Activated naive CD4-positive, alpha-beta T cell treated with anti-CD3 and anti-CD28 coated beads, Interleukin-2, amount 10 ng/mL, durations not matched to agents 7 days and 5 days (primary cell): ENCODE data around the gene CAV3.

ENCODE experiments used
- CTCF ChIA-PET: fragments of 350-600 bp; sonication (Branson Sonifier 250); formaldehyde crosslinking; loops from one replicate; lab custom pipeline; 2021; ENCODE audit warnings: antibody characterized with exemption; lab: Charles Lee
- DNase-seq: peaks from one replicate; pipeline ENCODE4 v3.0.0-alpha.2; 2020
- H3K27ac Mint-ChIP-seq: one replicate; pipeline ENCODE4 v1.8.0; 2021; ENCODE audit warnings: mild to moderate bottlenecking, moderate library complexity, mixed read lengths
- H3K27me3 Mint-ChIP-seq: one replicate; pipeline ENCODE4 v1.8.0; 2021; ENCODE audit warnings: mild to moderate bottlenecking, mixed read lengths
- H3K36me3 Mint-ChIP-seq: one replicate; pipeline ENCODE4 v1.8.0; 2021; ENCODE audit warnings: mixed read lengths
- H3K4me1 Mint-ChIP-seq: one replicate; pipeline ENCODE4 v1.8.0; 2021; ENCODE audit warnings: mixed read lengths
- H3K4me3 Mint-ChIP-seq: one replicate; pipeline ENCODE4 v1.8.0; 2021; ENCODE audit warnings: mild to moderate bottlenecking, moderate library complexity, mixed read lengths
- H3K9me3 Mint-ChIP-seq: one replicate; pipeline ENCODE4 v1.8.0; 2021; ENCODE audit warnings: mixed read lengths

Gene CAV3

DNA sequence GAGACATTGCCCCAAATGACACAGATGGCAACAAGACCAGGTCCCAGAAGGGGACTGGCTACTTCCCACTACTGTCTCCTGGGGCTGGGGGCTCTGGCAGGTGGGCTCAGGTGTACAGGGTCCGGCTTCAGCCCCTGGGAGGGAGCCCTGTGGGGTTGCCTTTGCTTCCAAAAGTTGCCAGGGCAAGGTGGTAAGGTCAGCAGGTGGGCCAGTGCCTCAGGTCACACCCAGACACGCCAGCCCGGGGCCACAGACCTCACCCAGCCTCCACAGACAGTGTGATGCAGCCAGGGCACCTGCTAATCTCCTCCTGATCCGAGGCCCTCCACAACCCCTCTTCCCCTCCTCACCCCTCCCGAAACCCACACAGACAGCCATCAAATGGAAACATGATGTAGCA, 28.3 kb downstream of the CAV3 start:
- DNase-seq, result no peak
- Mint-ChIP-seq H3K4me1 (no peaks in the 10 kb centered on the region), H3K9me3 (no peaks in the 10 kb centered on the region), H3K27me3 (peaks cover 21% of the 10 kb centered on the region), H3K4me3 (no peak overlapping the region), H3K36me3 (no peaks in the 10 kb centered on the region), H3K27ac (no peak overlapping the region)
- CTCF ChIA-PET, result no interaction called here

DNA sequence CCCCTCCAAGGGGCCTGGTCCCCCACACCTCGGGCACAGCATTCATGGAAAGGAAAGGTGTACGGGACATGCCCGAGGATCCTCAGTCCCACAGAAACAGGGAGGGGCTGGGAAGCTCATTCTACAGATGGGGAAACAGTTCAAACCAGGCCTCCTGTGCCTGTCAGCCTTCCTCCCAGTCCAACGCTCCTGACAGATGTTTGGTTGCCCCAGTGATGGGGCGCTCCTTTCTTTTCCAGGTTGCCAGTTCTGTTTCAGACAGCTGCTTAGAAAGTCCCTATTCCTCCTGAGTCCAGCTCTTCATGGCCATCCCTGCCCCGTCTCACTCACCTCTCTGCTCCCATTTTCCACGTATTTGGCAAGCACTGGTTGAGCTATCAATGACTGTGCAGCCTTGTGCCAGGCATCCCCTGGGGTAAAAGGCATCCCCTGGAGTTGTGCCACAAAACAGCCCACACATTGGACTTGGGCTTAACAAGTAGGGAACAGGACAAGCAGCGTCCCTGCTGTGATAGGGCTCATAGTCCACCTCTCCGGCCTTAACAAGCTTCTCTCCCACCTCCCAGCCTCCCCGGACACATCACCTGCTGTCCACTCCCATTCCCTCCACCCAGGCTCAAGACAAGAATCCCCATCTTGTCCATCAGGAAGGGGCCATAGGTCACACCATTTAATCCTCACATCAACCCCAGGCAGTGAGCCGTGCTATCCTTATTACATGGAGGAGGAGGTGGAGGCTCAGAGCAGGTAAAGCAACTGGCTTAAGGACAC, 29.2 kb downstream of the CAV3 start:
- no peaks in the 10 kb centered on the region for H3K9me3 Mint-ChIP-seq
- CTCF ChIA-PET, result no interaction called here
- no peak overlapping the region for H3K4me3 Mint-ChIP-seq
- H3K27ac Mint-ChIP-seq, result no peak overlapping the region
- peaks cover 30% of the 10 kb centered on the region for H3K27me3 Mint-ChIP-seq
- no peaks in the 10 kb centered on the region for H3K4me1 Mint-ChIP-seq
- DNase-seq, result no peak
- H3K36me3 Mint-ChIP-seq, result no peaks in the 10 kb centered on the region

DNA sequence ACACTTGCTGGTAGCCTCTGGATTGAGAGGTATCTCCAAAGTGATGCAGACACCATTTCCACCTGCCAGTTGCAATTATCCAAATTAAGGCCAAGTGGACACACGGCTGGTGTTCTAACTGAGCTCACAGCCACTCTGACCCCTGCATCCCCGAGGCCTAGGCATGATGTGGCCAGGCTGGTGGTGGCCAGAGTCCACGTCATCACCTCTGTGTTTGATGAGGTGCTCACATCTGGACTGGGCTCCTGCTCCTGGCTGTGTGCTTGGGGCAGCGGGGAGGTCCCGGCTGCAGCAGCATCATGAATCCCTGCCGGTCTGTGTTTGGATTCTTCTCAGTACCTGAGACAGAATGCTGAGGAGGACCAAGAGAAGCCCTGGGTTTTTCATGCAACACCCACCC, 30.9 kb downstream of the CAV3 start:
- no peak overlapping the region for H3K27ac Mint-ChIP-seq
- DNase-seq, result no peak
- CTCF ChIA-PET, result interaction anchor here (1.0 kb wide), 1 partner anchor 539 kb away, joined by 3 read pairs; no protein-coding TSS in a partner anchor
- peaks cover 48% of the 10 kb centered on the region for H3K27me3 Mint-ChIP-seq
- no peak overlapping the region for H3K4me3 Mint-ChIP-seq
- no peaks in the 10 kb centered on the region for H3K9me3 Mint-ChIP-seq
- H3K36me3 Mint-ChIP-seq, result no peaks in the 10 kb centered on the region
- peaks cover 12% of the 10 kb centered on the region for H3K4me1 Mint-ChIP-seq

GRCh38 chr3:8765528-8765927, 31.9 kb downstream of the CAV3 start:
- Mint-ChIP-seq H3K27me3 (peaks cover 58% of the 10 kb centered on the region), H3K4me1 (peaks cover 14% of the 10 kb centered on the region), H3K36me3 (no peaks in the 10 kb centered on the region), H3K9me3 (no peaks in the 10 kb centered on the region), H3K27ac (no peak overlapping the region), H3K4me3 (no peak overlapping the region)
- no peak for DNase-seq
- CTCF ChIA-PET, result interaction anchor here (1.0 kb wide), 1 partner anchor 538 kb away, joined by 3 read pairs; no protein-coding TSS in a partner anchor

GRCh38 chr3:8766148-8766547, 32.5 kb downstream of the CAV3 start:
- H3K27me3 Mint-ChIP-seq, result peaks cover 58% of the 10 kb centered on the region
- no peaks in the 10 kb centered on the region for H3K9me3 Mint-ChIP-seq
- H3K4me1 Mint-ChIP-seq, result peaks cover 14% of the 10 kb centered on the region
- no peak overlapping the region for H3K4me3 Mint-ChIP-seq
- CTCF ChIA-PET, result no interaction called here
- no peaks in the 10 kb centered on the region for H3K36me3 Mint-ChIP-seq
- DNase-seq, result no peak
- no peak overlapping the region for H3K27ac Mint-ChIP-seq

DNA sequence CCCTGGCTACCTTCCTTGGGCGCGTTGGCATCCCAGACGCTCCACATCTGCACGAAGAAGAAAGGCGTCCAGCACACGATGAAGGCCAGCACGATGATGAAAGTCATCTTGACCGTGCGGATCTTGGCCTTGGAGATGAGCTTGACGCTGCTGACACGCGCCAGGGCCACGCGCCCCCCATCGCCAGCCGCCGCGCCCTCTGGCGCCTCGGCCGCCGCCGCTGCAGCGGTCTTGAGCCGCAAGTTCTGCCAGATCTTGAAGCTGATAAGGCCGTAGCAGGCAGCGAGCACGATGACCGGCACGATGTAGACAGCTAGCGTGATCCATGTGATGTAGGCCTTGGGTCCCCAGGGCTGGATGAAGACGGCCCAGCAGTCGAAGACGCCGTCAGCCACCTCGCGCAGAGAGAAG, 33.7 kb downstream of the CAV3 start:
- Mint-ChIP-seq H3K4me3 (no peak overlapping the region), H3K9me3 (no peaks in the 10 kb centered on the region), H3K27ac (no peak overlapping the region), H3K27me3 (peaks cover 57% of the 10 kb centered on the region), H3K36me3 (no peaks in the 10 kb centered on the region), H3K4me1 (peaks cover 14% of the 10 kb centered on the region)
- CTCF ChIA-PET, result no interaction called here
- DNase-seq, result no peak

- Mint-ChIP-seq H3K9me3 (no peaks in the 10 kb centered on the region), H3K27ac (no peak overlapping the region), H3K4me1 (peaks cover 14% of the 10 kb centered on the region), H3K27me3 (peaks cover 57% of the 10 kb centered on the region), H3K36me3 (no peaks in the 10 kb centered on the region), H3K4me3 (no peak overlapping the region)
- DNase-seq, result peak; percentile 43
- CTCF ChIA-PET, result interaction anchor here (1.4 kb wide), 1 partner anchor 104 kb away, joined by 6 read pairs; no protein-coding TSS in a partner anchor
These were observed 34.2 kb downstream of the CAV3 start for GRCh38 chr3:8767667-8768363.

GRCh38 chr3:8768364-8769087, 34.9 kb downstream of the CAV3 start:
- CTCF ChIA-PET, result interaction anchor here (1.0 to 1.4 kb wide), 8 partner anchors 8 to 535 kb away, joined by 3 to 6 read pairs (median 3); no protein-coding TSS in a partner anchor
- no peak overlapping the region for H3K27ac Mint-ChIP-seq
- peaks cover 57% of the 10 kb centered on the region for H3K27me3 Mint-ChIP-seq
- no peak for DNase-seq
- no peaks in the 10 kb centered on the region for H3K36me3 Mint-ChIP-seq
- H3K4me1 Mint-ChIP-seq, result peaks cover 14% of the 10 kb centered on the region
- no peak overlapping the region for H3K4me3 Mint-ChIP-seq
- H3K9me3 Mint-ChIP-seq, result no peaks in the 10 kb centered on the region

DNA sequence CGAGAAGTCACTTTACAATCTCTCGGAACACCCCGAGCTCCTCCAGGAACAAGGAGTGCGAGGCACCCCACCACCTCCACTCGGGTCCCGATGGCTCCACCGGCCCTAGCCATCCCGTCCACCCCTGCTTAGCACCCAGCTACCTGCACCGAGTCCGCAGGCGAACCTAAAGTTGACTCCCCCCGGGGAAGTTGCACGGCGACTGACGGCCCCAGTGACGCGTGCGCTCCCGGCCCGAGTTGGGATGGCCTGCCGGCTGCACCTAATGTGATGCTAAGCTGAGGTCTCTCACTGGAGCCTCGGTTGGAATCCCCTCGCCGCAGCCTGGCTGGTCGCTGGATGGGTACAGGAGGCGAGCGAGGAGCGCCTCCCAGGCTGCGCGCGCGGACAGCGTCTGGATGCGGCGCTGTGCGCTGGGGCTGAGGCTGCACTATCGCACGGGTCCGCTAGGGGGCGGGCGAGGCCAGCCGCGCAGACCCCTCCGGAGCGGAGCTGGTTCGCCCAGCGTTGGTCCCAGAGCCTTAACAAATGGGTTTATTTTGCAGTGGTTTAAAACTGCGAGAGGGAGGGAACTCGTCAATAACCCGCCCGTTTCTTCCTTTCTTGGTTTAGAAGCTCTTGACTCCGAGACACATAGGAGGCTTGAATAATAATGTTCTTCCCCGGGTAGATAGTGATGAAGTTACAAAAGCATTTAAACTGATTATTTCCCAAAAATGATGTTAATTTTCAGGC, 35.7 kb downstream of the CAV3 start, which contains the start of gene OXTR:
Gene OXTR (minus strand): TSS at position 526 of the 735 bp plus-strand sequence. CDS start 1,426 bp downstream, outside the sequence.
- Mint-ChIP-seq H3K36me3 (no peaks in the 10 kb centered on the region), H3K27me3 (peaks cover 57% of the 10 kb centered on the region), H3K4me1 (peaks cover 14% of the 10 kb centered on the region), H3K9me3 (no peaks in the 10 kb centered on the region), H3K4me3 (peak within 1 kb of the TSS; percentile 11), H3K27ac (no peak within 1 kb of the TSS)
- CTCF ChIA-PET, result interaction anchor here (0.8 to 1.4 kb wide), 14 partner anchors 9 to 535 kb away, joined by 3 to 11 read pairs (median 3); no protein-coding TSS in a partner anchor
- DNase-seq, result peak; percentile 65

DNA sequence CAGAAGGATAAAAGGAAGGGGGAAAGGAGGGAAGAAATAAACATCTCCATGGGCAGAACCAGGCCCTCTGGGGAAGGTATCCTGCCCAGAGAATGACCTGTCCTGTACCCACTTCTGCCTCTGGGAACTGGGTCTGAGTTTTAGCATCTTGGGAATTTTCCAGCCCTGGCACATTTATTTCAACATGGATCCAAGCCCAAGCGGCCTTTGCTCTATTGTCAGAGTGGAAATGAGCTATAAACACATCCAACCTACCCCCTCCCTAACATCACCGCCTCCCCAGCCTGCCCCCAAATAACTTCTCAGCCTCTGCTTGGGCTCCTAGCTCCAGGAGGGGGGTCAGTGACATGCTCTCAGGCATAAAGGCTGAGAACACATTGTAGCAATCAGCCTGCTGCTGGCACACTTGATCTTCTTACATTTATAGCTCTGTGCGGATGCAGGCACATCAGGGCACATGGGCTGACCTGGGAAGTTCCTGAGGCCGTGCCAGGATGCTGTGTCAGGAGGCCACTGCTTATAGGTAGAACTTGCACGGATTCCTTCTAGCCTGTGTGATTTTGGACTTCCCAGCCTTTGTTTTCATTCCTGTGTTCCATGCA, 40.4 kb downstream of the CAV3 start:
- no peak for DNase-seq
- H3K4me3 Mint-ChIP-seq, result no peak overlapping the region
- no peak overlapping the region for H3K27ac Mint-ChIP-seq
- CTCF ChIA-PET, result no interaction called here
- H3K27me3 Mint-ChIP-seq, result peaks cover 18% of the 10 kb centered on the region
- no peaks in the 10 kb centered on the region for H3K36me3 Mint-ChIP-seq
- H3K4me1 Mint-ChIP-seq, result peaks cover 7% of the 10 kb centered on the region
- H3K9me3 Mint-ChIP-seq, result no peaks in the 10 kb centered on the region

DNA sequence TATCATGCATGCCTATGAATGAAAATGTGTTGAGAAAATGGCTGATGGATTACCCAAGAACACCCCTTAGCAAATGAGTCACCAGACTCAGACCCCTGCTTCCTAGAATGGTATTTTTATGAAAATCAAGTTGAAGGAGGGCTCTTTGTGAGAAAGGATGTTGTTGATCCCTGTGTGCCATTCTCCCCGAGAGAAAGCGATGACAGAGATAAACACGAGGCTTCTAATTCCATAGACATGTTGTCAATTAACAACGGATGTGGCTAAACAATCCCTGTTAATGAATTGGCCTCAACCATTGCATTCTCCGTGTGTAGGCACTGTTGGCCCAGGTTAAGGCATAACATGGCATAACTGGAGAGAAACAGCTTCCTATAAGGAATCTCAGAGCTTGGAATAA, 41.6 kb downstream of the CAV3 start:
- Mint-ChIP-seq H3K27ac (no peak overlapping the region), H3K36me3 (no peaks in the 10 kb centered on the region), H3K4me1 (no peaks in the 10 kb centered on the region), H3K4me3 (no peak overlapping the region), H3K27me3 (peaks cover 6% of the 10 kb centered on the region), H3K9me3 (no peaks in the 10 kb centered on the region)
- no peak for DNase-seq
- CTCF ChIA-PET, result no interaction called here

GRCh38 chr3:8775602-8776001, 42.0 kb downstream of the CAV3 start:
- no peak for DNase-seq
- H3K36me3 Mint-ChIP-seq, result no peaks in the 10 kb centered on the region
- H3K27ac Mint-ChIP-seq, result no peak overlapping the region
- no peak overlapping the region for H3K4me3 Mint-ChIP-seq
- no peaks in the 10 kb centered on the region for H3K9me3 Mint-ChIP-seq
- CTCF ChIA-PET, result no interaction called here
- H3K27me3 Mint-ChIP-seq, result peaks cover 2% of the 10 kb centered on the region
- no peaks in the 10 kb centered on the region for H3K4me1 Mint-ChIP-seq

- no peaks in the 10 kb centered on the region for H3K4me1 Mint-ChIP-seq
- CTCF ChIA-PET, result no interaction called here
- no peak for DNase-seq
- no peak overlapping the region for H3K4me3 Mint-ChIP-seq
- no peaks in the 10 kb centered on the region for H3K9me3 Mint-ChIP-seq
- H3K36me3 Mint-ChIP-seq, result no peaks in the 10 kb centered on the region
- H3K27me3 Mint-ChIP-seq, result no peaks in the 10 kb centered on the region
- H3K27ac Mint-ChIP-seq, result no peak overlapping the region
These were observed 42.8 kb downstream of the CAV3 start for GRCh38 chr3:8776406-8776805.
